ENCODE data around the gene MRPL1.

DNA sequence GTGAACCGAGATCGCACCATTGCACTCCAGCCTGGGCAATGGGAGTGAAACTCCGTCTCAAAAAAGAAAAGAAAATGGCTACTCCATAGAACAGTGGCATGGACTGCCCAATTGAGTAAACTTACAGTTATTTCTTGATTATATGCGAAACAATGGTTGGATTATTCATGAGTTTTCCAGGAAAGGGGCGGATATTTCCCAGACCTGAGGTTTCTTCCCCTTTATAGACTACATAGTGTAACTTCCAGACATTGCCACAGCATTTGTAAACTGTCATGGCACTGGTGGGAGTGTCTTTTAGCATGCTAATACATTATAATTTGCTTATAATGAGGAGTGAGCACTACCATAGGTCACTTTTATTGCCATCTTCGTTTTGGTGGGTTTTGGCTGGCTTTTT is 14.1 kb upstream of the MRPL1 start:
- TF ChIP-seq, protein P1, sequence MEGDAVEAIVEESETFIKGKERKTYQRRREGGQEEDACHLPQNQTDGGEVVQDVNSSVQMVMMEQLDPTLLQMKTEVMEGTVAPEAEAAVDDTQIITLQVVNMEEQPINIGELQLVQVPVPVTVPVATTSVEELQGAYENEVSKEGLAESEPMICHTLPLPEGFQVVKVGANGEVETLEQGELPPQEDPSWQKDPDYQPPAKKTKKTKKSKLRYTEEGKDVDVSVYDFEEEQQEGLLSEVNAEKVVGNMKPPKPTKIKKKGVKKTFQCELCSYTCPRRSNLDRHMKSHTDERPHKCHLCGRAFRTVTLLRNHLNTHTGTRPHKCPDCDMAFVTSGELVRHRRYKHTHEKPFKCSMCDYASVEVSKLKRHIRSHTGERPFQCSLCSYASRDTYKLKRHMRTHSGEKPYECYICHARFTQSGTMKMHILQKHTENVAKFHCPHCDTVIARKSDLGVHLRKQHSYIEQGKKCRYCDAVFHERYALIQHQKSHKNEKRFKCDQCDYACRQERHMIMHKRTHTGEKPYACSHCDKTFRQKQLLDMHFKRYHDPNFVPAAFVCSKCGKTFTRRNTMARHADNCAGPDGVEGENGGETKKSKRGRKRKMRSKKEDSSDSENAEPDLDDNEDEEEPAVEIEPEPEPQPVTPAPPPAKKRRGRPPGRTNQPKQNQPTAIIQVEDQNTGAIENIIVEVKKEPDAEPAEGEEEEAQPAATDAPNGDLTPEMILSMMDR (IDR thresholded peaks at IDR 0.05) = no peak
- no peak for TF ChIP-seq POLR2A (IDR thresholded peaks at IDR 0.05)

All from thyroid gland (tissue), 4 donors.